Measurements from ENCODE around the gene DHRS7B.
"Not testable (repeated sequence)": the region's sequence is repeated elsewhere in the genome, so short reads cannot be mapped to it uniquely, and the experiment has no call there.

DHRS7B gene

GRCh38 chr17:21119247-21119918 lies 7.4 kb upstream of the DHRS7B start:
- Histone ChIP-seq H3K4me1 (peaks cover 0 to 15% (median 0%) of the 10 kb centered on the region in 4 donors), H3K4me3 (peak overlapping the region in 1 of 2 donors; percentile 28), H3K9me3 (no peaks in the 10 kb centered on the region), H3K27ac (peak overlapping the region; percentile 52 to 54), H3K36me3 (no peaks in the 10 kb centered on the region), H3K27me3 (no peaks in the 10 kb centered on the region)
- peak; percentile 71 to 78 for DNase-seq
- TF ChIP-seq CTCF (IDR thresholded peaks at IDR 0.05): peak; percentile 79 to 82
- intact Hi-C loops (cut with DNase I; ENCODE audit: low total_unique reads): no loop called here

DNA sequence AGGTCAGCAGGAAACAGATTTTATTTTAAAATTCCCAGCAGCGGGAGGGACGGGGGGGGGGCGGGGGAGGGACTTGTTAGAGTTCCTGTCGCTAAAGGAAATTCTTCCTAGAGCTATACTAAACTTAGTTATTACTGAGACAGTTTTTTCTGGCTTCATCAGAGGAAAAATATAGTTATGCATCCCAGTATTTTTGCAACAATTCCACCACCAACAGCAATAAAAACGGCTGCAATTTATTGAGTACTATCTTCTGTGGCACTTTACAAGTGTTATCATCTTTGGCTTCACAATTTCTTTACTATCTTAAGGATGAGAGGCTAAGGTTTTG lies 6.9 kb upstream of the DHRS7B start:
- Histone ChIP-seq H3K4me1 (peaks cover 0 to 15% (median 0%) of the 10 kb centered on the region in 4 donors), H3K36me3 (no peaks in the 10 kb centered on the region), H3K27me3 (no peaks in the 10 kb centered on the region), H3K9me3 (no peaks in the 10 kb centered on the region), H3K4me3 (no peak overlapping the region), H3K27ac (peak overlapping the region; percentile 22 to 54)
- intact Hi-C loops (cut with DNase I; ENCODE audit: low total_unique reads): loop anchor here (2.0 to 10.0 kb wide), 4 partner anchors 75 to 393 kb away; partner anchors contain the start of gene USP22
- TF ChIP-seq CTCF (IDR thresholded peaks at IDR 0.05): no peak
- no peak for DNase-seq

- Histone ChIP-seq H3K27ac (no peak overlapping the region), H3K4me3 (no peak overlapping the region), H3K4me1 (peaks cover 0 to 25% (median 10%) of the 10 kb centered on the region in 4 donors), H3K27me3 (no peaks in the 10 kb centered on the region), H3K9me3 (no peaks in the 10 kb centered on the region), H3K36me3 (no peaks in the 10 kb centered on the region)
- no peak for DNase-seq
- intact Hi-C loops (cut with DNase I; ENCODE audit: low total_unique reads): loop anchor here (10.0 kb wide), 3 partner anchors 79 to 151 kb away; partner anchors contain the start of gene USP22
- no peak for TF ChIP-seq CTCF (IDR thresholded peaks at IDR 0.05)
Observed at GRCh38 chr17:21124086-21124485, 2.7 kb upstream of the DHRS7B start.

- not testable (repeated sequence) for H3K9me3 ChIP-seq, H3K27me3 ChIP-seq, DNase-seq, H3K27ac ChIP-seq, H3K36me3 ChIP-seq, H3K4me3 ChIP-seq
- intact Hi-C loops (cut with DNase I; ENCODE audit: low total_unique reads): loop anchor here (10.0 kb wide), 3 partner anchors 80 to 150 kb away; partner anchors contain the start of gene USP22
- H3K4me1 ChIP-seq: peaks cover 0 to 21% (median 10%) of the 10 kb centered on the region in 4 donors
Observed at GRCh38 chr17:21124517-21124916, 2.2 kb upstream of the DHRS7B start.

DNA sequence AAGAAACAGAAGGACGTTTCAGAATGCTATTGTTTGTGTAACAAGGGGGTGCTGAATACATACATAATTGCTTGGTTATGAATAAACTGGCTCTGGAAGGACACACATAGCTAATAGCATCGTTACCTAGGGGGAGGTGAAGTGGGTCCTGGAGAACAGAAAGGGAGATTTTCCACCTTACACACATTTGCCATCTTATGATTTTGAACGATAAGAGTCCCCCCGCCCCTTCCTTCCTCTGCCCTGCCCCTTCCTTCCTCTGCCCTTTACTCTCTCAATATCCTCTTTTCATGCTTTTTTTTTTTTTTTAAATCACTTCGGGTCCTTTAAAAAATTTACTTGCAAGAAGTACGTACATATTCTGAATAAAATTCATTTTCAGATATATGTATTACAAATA lies 902 bp upstream of the DHRS7B start:
- no peak overlapping the region for H3K4me3 ChIP-seq
- TF ChIP-seq CTCF (IDR thresholded peaks at IDR 0.05): no peak
- no peaks in the 10 kb centered on the region for H3K9me3 ChIP-seq
- no peak overlapping the region for H3K27ac ChIP-seq
- no peak for DNase-seq
- no peaks in the 10 kb centered on the region for H3K36me3 ChIP-seq
- H3K4me1 ChIP-seq: peaks cover 0 to 11% (median 10%) of the 10 kb centered on the region in 4 donors
- intact Hi-C loops (cut with DNase I; ENCODE audit: low total_unique reads): loop anchor here (5.0 to 10.0 kb wide), 4 partner anchors 81 to 149 kb away; partner anchors contain the start of gene USP22
- H3K27me3 ChIP-seq: no peaks in the 10 kb centered on the region

GRCh38 chr17:21127509-21128077 lies 829 bp downstream of the DHRS7B start:
- TF ChIP-seq CTCF (IDR thresholded peaks at IDR 0.05): no peak
- Histone ChIP-seq H3K9me3 (no peaks in the 10 kb centered on the region), H3K27ac (peak overlapping the region; percentile 87 to 95), H3K27me3 (no peaks in the 10 kb centered on the region), H3K4me3 (peak overlapping the region; percentile 68 to 96), H3K36me3 (no peaks in the 10 kb centered on the region), H3K4me1 (peaks cover 0 to 13% (median 10%) of the 10 kb centered on the region in 4 donors)
- intact Hi-C loops (cut with DNase I; ENCODE audit: low total_unique reads): loop anchor here (2.0 to 10.0 kb wide), 5 partner anchors 83 to 383 kb away; partner anchors contain the start of gene USP22
- DNase-seq: no peak
